SIG-M5 treated with dmso at 0.1 percent for 504 hours (cell line): ENCODE measurements around the gene OR5T2.
"Not testable (repeated sequence)": the region's sequence is repeated elsewhere in the genome, so short reads cannot be mapped to it uniquely, and the experiment has no call there.

ENCODE experiments used
- DNase-seq: peaks from one replicate; lab custom pipeline; 2025; ENCODE audit not compliant: unreplicated experiment; lab: John Stamatoyannopoulos, UW

The OR5T2 gene

DNA sequence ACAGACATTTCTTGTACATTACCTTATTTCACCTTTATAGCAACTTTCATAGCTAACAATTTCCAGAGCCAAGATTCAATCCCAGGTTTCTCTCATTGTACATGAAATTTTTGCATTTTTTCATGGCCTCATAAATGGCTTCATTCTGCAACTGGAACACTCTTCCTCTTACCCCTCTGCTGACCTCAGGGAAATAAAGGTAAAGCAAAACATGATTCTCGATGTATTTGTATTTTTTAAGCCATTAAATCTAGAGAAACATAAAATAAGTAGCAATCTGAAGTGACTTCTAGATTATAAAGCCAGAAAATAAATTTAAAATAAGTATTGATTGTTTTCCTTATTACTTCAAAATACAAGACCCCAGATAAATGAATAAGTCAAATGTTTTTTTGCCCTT, at the start of gene OR5T2:
OR5T2 (minus strand) TSS at position 101 of the 400 bp plus-strand sequence. CDS start 1,193 bp downstream, outside the sequence.
- no peak for DNase-seq

DNA sequence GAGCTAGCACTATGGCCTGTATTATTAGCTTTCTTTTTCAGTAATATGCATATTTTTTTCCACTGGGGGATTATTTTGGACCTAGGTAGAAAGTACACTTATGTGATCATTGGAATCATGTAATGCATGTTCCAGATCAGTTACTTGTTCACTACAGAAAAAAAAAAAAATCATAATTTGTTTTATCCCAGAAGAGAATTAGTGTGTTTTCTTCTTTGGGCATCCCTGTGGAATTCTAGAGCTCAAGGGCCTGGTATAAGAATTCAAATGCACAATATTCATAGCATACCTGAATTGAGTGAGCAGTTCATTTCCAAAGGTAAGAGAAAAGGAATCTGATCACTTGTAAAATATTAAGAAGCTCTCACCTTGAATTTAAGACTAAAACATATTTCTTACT, 39.8 kb upstream of the OR5T2 start, which contains the start of gene OR5T1:
OR5T1 (plus strand) TSS at position 301 of the 400 bp plus-strand sequence. CDS start 1,485 bp downstream, outside the sequence.
- DNase-seq = no peak

DNA sequence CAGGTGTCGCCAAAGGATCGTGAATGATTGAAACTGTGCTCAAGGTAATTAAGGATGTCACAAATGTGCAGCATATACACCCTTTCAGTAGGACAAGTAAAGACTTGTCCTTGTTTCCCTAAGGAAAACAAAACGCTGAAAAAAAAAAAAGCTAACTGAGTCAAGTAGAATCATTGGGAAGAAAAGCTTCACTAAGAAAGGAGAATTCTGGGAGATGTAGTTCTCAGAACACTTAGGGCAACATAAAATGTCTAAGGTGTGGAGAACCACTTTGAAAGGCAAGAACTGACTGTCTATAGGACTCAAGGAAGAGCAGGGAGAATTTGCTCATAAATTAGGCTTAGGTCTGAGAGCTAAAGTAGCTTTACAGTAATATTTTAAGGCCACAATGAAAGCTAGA, 37.0 kb upstream of the OR5T2 start:
- no peak for DNase-seq

- DNase-seq = no peak
These were observed 17.9 kb upstream of the OR5T2 start, which contains the start of gene OR5T3 for GRCh38 chr11:56251954-56252353. Gene OR5T3, plus strand, starts transcription at chr11:56252254. Its CDS starts 0 bp downstream, at chr11:56252254.

DNA sequence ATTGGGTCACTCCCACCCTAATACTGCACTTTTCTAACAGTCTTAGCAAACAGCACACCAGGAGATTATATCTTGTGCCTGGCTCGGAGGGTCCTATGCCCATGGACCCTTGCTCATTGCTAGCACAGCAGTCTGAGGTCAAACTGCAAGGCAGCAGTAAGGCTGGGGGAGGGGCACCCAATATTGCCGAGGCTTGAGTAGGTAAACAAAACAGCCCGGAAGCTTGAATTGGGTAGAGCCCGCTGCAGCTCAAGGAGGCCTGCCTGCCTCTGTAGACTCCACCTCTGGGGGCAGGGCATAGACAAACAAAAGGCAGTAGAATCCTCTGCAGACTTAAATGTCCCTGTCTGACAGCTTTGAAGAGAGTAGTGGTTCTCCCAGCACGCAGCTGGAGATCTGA, 14.3 kb downstream of the OR5T2 start:
- DNase-seq = not testable (repeated sequence)

DNA sequence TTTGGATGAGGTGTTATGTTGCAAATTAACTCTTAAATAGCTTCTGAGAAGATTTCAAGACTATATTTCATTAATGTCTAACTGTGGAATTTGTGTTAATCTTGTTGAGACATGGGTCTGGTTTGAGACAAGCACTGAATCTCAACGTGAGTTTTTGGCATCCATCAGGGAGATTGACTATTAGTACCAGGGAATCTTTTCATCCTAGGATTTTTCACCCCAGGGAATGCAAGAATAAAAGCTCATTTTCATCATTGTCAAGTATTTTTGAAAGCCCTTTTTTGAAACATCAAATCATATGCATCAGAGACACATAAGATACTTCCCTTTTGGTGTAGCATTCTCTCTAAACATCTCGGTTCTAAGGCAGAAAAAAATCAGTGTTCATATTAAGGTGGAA, 19.5 kb downstream of the OR5T2 start:
- DNase-seq = no peak

GRCh38 chr11:56207790-56208189, 26.3 kb downstream of the OR5T2 start:
- no peak for DNase-seq

GRCh38 chr11:56197367-56197766, 36.7 kb downstream of the OR5T2 start:
- no peak for DNase-seq

GRCh38 chr11:56196705-56197104, 37.4 kb downstream of the OR5T2 start:
- no peak for DNase-seq

- DNase-seq = no peak
These were observed 45.5 kb downstream of the OR5T2 start for GRCh38 chr11:56188602-56189001.

- no peak for DNase-seq
These were observed 50.6 kb downstream of the OR5T2 start for GRCh38 chr11:56183459-56183858.
